Globus pallidus (tissue), 1 donor: Measurements from ENCODE around the gene BBLN.
"Not testable (repeated sequence)": the region's sequence is repeated elsewhere in the genome, so short reads cannot be mapped to it uniquely, and the experiment has no call there.

Source experiments
- DNase-seq: peaks from one replicate; pipeline ENCODE4 v3.0.0-alpha.2; 2015; ENCODE audit warnings: low spot score

The BBLN gene

DNA sequence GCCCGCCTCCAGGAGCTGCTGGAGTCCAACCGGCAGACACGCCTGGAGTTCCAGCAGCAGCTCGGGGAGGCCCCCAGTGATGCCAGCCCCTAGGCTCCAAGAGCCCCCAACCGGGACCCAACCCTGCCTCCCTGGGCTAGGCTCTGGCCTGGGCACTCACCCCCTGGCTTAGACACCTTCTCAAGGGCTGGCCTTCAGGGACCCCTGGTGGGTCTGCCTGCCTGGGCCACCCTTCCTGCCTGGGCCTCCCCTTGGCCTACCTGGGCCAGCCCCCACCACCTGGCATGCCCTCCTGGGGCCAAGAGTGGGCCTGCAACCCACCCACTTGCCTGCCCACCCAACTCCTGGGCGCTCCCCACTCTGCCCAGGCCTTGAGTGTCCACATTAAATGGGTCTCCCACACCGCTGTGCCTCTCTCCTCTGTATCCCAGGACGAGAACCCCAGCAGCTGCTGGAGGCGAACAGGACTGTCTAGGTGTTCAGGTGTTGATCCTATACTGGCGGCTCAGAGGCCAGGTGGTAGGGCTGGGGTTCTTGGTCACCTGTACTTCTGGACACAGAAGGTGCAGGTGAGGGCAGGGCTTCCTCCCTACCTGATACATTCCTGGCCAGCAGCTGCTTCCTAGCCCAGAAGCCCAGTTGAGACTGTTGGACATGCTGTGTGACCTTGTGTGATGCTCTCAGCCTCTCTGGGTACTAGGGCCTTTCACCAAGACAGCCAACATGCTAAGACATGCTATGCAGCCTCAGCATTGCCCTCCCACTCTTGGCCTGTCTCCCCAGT lies 3.6 kb downstream of the BBLN start:
- DNase-seq: no peak

GRCh38 chr9:128164307-128164885 lies 4.3 kb downstream of the BBLN start:
- DNase-seq: no peak

DNA sequence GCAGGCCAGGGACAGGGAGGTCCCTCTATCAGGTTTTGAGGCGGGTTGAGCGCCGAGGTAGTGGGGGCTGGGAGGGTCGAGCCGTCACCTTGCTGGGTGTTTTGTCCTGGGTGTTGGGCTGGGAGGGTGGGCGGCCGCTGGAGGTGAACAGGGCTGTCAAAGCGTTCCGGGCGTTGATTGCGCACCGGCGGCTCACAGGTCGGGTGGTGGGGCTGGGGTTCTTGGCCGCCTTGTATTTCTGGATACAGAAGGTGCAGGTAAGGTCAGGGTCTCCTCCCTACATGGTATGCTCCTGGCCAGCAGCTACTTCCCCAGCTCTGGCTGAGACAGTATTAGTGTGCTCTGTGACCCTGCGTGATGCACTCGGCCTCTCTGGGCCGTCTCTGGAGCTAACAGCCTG lies 6.1 kb downstream of the BBLN start:
- no peak for DNase-seq

DNA sequence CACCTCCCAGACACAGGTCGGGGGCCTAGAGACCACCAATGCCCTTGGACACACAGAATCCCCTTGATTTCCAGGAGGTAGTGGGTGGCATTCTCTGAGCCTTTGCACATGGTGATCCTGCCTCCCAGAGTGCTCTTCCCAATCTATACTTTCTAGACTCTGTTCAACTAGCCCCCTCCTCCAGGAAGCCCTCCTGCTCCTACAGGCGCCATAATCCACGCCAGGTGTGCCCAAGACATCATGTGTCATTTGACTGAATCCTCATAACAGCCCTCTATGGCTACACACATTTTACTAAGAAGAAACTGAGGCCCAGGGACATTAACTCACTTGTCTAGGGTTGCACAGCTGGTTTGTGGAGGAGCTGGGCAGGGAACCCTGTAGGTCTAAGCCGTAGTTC lies 7.1 kb downstream of the BBLN start:
- DNase-seq: no peak

DNA sequence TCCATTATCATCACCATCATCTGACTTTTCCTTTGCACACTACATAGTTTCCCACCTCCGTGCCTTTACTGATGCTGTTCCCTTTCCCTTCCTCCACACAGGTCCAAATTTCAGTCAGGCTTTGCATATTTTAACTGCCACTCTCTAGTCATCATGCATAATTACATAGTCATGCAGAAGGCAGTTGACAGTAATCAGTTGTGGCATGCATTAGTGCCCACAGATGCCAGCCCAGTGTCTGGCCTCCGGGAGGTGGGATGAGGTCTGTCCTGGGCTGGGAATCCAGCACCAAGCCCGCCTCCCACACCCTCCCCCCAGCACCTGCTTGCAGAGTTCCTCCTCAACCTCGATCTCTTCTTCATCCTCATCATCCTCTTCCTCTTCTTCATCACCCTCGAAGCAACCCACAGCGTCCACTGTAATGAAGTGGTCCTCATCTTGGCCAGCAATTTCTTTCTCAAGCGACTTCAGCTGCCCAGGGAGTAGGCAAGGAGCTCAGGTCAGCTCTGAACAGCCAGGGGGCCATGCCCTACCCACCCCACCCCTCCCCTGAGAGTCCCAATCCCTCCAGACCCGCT lies 8.8 kb downstream of the BBLN start:
- DNase-seq: no peak

GRCh38 chr9:128169492-128169891 lies 9.4 kb downstream of the BBLN start:
- DNase-seq: no peak

- no peak for DNase-seq
These were observed 9.9 kb downstream of the BBLN start for GRCh38 chr9:128169925-128170324.

- no peak for DNase-seq
These were observed 14.0 kb downstream of the BBLN start for GRCh38 chr9:128174062-128174461.

DNA sequence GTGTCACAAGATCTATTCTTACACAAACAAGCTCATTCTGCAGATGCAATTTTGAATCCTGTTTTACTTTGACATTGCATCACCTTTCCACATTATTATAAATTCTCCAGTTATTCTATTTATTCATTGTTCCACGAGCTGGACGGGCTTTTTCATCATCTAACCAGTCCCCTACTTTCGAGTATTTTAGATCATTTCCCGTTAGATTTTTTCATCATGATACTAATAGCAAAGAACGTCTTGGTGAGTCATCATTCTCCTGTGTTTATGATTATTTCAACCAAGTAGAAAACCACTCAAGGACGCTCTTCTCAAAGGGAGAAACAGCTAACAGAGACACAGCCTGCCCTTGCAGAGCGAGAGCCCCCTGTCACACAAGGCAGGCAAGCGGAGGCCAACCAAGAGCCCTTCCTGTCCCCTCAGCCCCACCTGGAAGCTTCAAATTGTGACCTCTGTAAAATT lies 15.1 kb downstream of the BBLN start:
- DNase-seq: no peak

DNA sequence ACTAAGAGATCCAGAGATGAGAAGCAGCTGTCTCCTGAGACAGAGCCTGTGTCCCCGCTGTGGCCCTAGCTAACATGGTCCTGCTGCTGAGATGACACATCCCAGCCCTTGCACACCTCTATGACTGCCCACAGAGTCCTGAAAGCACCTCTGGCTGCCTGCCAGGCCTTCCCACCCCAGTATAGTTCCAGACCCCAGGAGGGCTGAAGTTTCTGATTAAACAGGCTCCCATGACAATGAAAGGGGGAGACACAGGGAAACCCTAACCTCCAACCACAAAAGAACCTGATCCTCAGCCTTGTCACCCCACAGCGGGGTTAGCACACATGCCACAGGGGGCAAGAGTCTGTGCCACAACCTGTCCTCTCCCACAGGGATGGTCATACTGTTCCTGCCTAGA lies 15.7 kb downstream of the BBLN start:
- DNase-seq: no peak

DNA sequence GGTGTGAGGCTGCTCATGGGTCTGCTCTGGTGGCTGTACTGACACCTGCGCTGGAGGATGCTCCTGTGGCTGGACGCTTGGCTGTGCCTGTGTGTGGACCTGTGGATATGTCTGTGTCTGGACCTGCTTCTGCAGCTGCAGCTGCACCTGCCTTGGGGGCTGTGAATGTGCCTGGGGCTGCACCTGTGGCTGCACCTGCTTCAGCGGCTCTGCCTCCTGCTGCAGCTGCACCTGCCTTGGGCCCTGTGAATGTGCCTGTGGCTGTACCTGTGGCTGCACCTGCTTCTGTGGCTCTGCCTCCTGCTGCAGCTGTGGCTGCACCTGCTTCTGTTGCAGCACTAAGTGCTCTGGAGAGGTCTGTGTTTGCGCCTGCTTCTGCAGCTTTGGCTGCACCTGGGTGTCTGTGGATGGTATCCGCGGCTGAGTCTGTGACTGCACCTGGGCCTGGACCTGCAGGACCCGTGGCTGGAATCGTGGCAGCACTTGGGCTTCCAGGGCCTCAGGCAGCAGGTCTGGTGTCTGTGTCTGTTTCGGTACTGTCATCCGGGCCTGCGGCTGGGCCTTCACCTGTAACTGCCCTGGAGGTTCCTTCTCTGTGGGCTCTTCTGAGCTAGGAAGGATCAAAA lies 18.9 kb downstream of the BBLN start:
- DNase-seq: no peak

- no peak for DNase-seq
These were observed 19.9 kb downstream of the BBLN start for GRCh38 chr9:128180001-128180400.

- no peak for DNase-seq
These were observed 20.4 kb downstream of the BBLN start for GRCh38 chr9:128180447-128180846.

DNA sequence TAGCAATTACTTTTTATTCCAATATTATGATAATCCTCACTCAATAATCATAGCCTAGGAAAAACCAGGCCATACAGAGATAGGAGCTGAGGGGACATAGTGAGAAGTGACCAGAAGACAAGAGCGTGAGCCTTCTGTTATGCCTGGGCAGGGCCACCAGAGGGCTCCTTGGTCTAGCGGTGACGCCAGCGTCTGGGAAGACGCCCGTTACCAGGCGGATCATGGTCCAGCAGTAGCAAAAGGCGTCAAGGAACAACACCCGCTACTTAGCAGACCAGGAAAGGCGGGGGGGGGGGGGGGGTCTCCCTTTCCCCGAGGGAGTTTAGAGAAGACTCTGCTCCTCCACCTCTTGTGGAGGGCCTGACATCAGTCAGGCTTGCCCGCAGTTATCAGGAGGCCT lies 21.4 kb downstream of the BBLN start:
- DNase-seq: not testable (repeated sequence)

DNA sequence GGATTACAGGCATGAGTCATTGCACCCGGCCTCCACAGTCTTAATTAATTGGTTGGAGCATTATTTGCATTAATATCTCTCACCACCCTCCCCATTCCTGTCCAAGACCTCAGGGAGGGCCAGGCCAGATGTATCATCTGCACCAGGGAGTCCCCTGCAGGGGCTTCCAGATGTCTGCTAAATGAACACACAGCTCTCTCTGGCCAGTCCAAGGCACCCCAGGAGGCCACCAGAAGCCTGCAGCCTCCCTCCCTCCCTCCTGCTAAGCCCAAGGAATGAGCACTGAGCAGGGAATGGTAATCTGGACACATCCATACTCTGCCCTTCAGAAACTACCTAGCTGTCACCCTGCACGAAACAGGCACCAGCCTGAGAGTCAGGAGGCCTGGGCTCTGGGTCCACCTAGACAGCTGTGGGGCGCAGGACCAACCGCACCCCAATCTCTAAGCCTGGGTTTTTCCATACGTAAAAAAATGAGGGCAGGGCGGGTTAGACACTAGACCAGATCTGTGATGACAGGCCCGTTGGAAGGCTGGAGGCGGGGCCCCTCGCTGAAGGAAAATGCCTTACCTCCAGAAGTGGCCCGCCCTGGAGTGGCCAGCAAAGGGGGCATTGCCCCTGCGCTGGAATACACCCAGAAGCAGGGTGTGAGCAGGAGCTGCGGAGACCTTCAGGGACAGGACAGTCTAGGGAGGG lies 23.0 kb downstream of the BBLN start:
- no peak for DNase-seq

- no peak for DNase-seq
These were observed 26.2 kb downstream of the BBLN start for GRCh38 chr9:128185979-128186965.

DNA sequence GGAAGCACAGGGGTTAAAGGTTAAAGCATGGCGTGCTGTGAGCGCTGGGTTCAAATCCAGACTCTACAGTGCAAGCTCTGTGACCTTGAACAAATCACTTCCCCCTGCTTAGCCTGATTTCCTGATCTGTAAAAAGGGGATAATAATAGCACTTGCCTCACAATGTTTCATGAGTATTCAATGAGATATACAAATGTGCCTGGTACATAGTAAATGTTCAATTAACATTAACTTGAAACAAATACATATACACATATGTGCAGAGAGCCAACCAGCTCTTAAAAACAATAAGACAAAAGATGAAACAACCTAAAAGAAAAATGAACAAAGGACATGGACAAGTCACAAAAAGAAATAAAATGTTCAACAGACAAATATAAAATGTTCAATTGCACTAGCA lies 27.3 kb downstream of the BBLN start:
- no peak for DNase-seq

- no peak for DNase-seq
These were observed 28.1 kb downstream of the BBLN start for GRCh38 chr9:128188209-128188608.

GRCh38 chr9:128190013-128190412 lies 29.9 kb downstream of the BBLN start:
- DNase-seq: no peak

- DNase-seq: no peak
These were observed 30.7 kb downstream of the BBLN start for GRCh38 chr9:128190516-128191405.
